Skeletal muscle cell (primary cell): Measurements from ENCODE around the gene RUSC2.
"Not testable (repeated sequence)": the region's sequence is repeated elsewhere in the genome, so short reads cannot be mapped to it uniquely, and the experiment has no call there.

ENCODE experiments used
- DNase-seq: peaks from one replicate; pipeline ENCODE4 v3.0.0-alpha.2; 2010; ENCODE audit warnings: low read depth
- H3K4me3 ChIP-seq: 2 replicates; pipeline ENCODE4 v1.5.1; 2011; ENCODE audit warnings: low read depth, mild to moderate bottlenecking, control low read depth, low read length, moderate library complexity

The RUSC2 gene

GRCh38 chr9:35488566-35489312 is 1.2 kb upstream of the RUSC2 start:
- peak overlapping the region; percentile 88 for H3K4me3 ChIP-seq

GRCh38 chr9:35490155-35490909 is 421 bp downstream of the RUSC2 start:
- no peak for DNase-seq
- H3K4me3 ChIP-seq, result peak overlapping the region; percentile 88

More at GRCh38 chr9:35488566-35489312, 1.2 kb upstream of the RUSC2 start:
- no peak for DNase-seq

- H3K4me3 ChIP-seq, result peak overlapping the region; percentile 88
- DNase-seq, result no peak
These were observed 1.1 kb downstream of the RUSC2 start for GRCh38 chr9:35490910-35491465.

GRCh38 chr9:35493119-35493518 is 3.2 kb downstream of the RUSC2 start:
- H3K4me3 ChIP-seq, DNase-seq: not testable (repeated sequence)

DNA sequence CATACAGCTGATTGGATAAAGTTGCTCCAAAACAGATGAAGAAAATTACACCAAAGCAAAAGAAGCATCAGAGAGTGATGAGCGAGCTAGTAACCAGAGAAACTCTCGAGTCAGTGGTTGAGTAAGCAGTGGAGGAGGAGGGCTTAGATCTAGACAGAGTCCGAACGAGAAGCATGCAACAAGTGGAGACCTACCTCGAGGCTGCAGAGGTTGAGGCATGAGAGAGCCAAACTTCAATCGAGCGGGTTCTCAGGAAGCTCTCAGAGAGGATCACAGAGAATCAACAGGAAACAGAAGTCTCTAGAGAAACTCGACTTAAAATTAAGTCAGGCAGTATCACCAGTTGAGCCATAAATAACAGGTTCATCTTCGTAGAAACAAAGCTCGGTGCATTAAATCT is 6.1 kb downstream of the RUSC2 start:
- DNase-seq, result no peak
- no peak overlapping the region for H3K4me3 ChIP-seq

DNA sequence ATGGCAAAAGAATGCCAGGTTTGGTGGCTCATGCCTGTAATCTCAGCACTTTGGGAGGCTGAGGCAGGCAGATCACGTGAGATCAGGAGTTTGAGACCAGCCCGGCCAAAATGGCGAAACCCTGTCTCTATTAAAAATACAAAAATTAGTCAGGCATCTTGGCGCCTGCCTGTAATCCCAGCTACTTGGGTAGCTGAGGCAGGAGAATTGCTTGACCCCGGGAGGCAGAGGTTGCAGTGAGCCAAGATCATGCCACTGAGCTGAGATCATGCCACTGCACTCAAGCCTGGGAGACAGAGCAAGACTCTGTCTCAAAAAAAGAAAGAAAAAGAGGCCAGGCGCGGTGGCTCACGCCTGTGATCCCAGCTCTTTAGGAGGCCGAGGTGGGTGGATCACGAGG is 8.3 kb downstream of the RUSC2 start:
- DNase-seq, H3K4me3 ChIP-seq: not testable (repeated sequence)

DNA sequence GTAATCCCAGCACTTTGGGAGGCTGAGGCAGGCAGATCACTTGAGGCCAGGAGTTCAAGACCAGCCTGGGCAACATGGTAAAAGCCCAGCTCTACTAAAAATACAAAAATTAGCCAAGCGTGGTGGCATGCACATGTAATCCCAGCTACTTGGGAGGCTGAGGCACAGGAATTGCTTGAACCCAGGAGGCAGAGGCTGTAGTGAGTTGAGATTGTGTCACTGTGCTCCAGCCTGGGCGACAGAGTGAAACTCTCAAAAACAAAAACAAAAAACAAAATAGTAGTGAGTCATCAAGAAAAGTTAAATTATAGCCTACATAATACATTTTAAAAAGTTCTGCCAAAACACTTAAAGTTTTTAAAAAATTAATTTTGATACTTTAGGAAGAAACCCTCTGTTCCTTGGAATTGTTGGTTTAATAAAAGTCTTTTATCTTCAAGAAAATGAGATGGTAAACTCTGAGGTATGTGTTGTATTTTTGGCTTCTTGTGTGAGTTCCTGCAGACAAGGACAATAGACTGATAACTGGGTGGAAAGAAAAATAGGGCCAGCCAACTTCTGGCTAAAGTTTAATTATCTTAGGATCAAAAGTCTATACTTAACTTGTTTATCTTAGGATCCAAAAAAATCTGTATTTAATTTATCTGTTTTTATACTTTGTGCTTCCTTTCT is 9.3 kb downstream of the RUSC2 start:
- no peak overlapping the region for H3K4me3 ChIP-seq
- DNase-seq, result no peak

GRCh38 chr9:35499701-35500030 is 9.8 kb downstream of the RUSC2 start:
- no peak overlapping the region for H3K4me3 ChIP-seq
- DNase-seq, result no peak

- no peak overlapping the region for H3K4me3 ChIP-seq
- DNase-seq, result no peak
These were observed 10.3 kb downstream of the RUSC2 start for GRCh38 chr9:35500130-35500748.

- H3K4me3 ChIP-seq, result no peak overlapping the region
- DNase-seq, result no peak
These were observed 12.0 kb downstream of the RUSC2 start for GRCh38 chr9:35501946-35502345.

- no peak overlapping the region for H3K4me3 ChIP-seq
- no peak for DNase-seq
These were observed 16.4 kb downstream of the RUSC2 start for GRCh38 chr9:35506359-35506758.

GRCh38 chr9:35508069-35508468 is 18.2 kb downstream of the RUSC2 start:
- DNase-seq, result no peak
- H3K4me3 ChIP-seq, result no peak overlapping the region

DNA sequence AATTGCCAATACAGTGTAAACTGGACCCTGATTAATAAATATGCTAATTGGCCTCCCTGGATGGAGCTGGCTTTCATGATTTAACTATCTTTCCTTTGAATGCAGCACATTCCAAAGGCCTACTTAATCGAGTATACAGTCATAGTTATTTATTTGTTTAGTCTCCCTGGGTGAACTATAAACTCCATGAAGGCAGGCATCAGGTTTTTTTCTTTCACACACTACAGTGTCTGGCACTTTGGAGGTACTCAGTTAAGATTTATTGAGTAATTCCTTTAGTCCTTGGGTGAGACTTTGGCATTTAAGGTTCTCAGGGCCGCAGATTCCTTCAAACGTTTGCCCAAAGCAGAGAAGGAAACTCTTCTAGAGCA is 20.5 kb downstream of the RUSC2 start:
- DNase-seq, result no peak
- no peak overlapping the region for H3K4me3 ChIP-seq

DNA sequence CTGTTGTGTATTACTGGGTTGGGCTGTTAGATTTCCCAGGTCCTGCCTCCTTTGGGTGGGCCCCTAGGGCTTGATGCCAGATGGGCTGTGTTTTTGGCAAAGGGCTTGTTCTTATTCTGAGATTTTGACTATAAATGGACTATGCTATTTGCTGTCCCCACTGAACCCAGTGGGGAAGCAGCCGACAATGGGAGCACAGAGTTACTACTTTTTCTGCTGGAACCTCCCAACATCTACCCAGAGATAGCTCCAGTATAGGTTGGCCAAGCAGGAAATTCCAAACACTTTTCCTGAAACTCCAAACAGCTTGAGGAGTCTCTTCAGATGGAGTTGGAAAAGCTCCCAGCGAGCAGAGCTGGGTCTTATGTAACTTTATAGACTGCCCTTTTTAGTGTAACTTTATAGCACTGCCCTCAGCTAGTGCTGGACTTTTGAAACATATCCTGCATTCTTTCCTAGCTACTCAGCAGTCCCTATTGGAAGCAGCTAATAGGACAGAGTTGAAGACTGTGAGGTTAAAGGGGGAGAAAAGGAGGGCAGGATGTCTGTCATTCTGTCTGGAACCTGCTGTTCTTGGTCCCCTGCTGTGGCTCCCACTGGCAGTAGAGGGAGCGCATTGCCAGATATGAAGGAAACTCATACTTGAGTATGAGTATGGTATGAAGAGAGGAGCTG is 21.0 kb downstream of the RUSC2 start:
- peak; percentile 86 for DNase-seq
- H3K4me3 ChIP-seq, result no peak overlapping the region

- no peak overlapping the region for H3K4me3 ChIP-seq
- DNase-seq, result no peak
These were observed 21.5 kb downstream of the RUSC2 start for GRCh38 chr9:35511453-35511852.

- DNase-seq, result no peak
- no peak overlapping the region for H3K4me3 ChIP-seq
These were observed 25.9 kb downstream of the RUSC2 start for GRCh38 chr9:35515766-35516165.

DNA sequence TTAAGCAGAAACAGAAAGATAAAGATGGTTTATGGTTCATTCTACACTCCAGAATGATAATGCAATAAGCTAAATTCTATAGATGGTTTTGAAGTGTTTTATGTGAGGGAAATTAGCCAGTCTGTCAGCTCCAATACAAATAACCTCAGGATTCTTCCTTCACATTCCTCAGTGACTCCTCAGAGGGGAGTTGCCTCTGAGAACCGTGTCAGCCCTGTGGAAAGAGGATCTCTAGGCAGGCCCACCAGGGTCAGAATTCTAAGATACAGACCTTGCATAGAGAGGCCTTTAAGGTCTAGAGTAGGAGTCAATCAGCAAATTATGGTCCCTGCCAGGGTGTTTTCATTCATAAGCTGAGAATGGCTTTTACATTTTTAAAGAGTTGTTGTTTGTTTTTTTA is 26.6 kb downstream of the RUSC2 start:
- DNase-seq, result no peak
- no peak overlapping the region for H3K4me3 ChIP-seq

GRCh38 chr9:35517131-35517530 is 27.2 kb downstream of the RUSC2 start:
- DNase-seq, result no peak
- no peak overlapping the region for H3K4me3 ChIP-seq

- no peak for DNase-seq
These were observed 27.8 kb downstream of the RUSC2 start for GRCh38 chr9:35517552-35518224.

More at GRCh38 chr9:35517552-35518224, 27.8 kb downstream of the RUSC2 start:
- no peak overlapping the region for H3K4me3 ChIP-seq
